Measurements from ENCODE around the gene PTCH2.
"Not testable (repeated sequence)": the region's sequence is repeated elsewhere in the genome, so short reads cannot be mapped to it uniquely, and the experiment has no call there.

Gene PTCH2

GRCh38 chr1:44803312-44804095 is 39.5 kb downstream of the PTCH2 start:
- no peak for DNase-seq (ENCODE audit: low read depth in 2 of 2)

- no peak for DNase-seq (ENCODE audit: low read depth in 2 of 2)
Observed at GRCh38 chr1:44803062-44803311, 40.1 kb downstream of the PTCH2 start.

- DNase-seq (ENCODE audit: low read depth in 2 of 2) = no peak
Observed at GRCh38 chr1:44802306-44803061, 40.6 kb downstream of the PTCH2 start.

DNA sequence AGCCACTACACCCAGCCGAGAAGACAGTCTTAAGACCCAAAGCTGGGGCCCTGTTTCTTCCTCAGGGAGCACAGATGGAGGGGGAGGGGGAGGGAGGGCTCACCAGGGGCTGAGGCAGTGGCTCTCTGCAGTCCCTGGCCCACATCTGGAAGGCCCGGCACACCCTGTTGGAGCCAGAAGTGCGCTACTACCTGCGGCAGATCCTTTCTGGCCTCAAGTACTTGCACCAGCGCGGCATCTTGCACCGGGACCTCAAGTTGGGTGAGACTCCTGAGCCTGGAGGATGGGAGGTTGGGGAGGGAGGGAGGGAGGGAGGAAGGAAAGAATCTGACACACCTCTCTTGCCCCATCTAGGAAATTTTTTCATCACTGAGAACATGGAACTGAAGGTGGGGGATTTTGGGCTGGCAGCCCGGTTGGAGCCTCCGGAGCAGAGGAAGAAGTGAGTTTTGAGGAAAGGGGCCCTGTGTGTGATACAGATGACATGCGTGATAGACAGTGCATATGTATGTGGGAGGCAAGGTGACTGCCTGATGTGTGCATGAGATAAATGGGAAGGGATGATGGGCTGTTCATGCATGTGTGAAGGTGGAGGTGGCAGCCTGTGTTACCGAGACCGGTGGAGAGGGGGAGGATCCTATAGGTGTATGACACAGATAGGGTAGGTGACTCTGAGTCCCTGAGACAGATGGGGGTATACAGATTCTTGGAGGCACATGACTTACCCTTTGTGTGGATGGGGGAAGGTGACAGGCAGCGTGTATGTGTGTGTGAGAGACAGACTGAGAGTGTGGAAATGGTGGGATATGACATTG is 41.4 kb downstream of the PTCH2 start:
- DNase-seq (ENCODE audit: low read depth in 2 of 2) = no peak

- DNase-seq (ENCODE audit: low read depth in 2 of 2) = peak; percentile 93 to 94
Observed at GRCh38 chr1:44799770-44800584, 43.1 kb downstream of the PTCH2 start, which contains the start of gene PLK3. Gene PLK3, plus strand, starts transcription at chr1:44800377. Its CDS starts 87 bp downstream, at chr1:44800464.

- DNase-seq (ENCODE audit: low read depth in 2 of 2) = no peak
Observed at GRCh38 chr1:44798481-44799365, 44.3 kb downstream of the PTCH2 start.

DNA sequence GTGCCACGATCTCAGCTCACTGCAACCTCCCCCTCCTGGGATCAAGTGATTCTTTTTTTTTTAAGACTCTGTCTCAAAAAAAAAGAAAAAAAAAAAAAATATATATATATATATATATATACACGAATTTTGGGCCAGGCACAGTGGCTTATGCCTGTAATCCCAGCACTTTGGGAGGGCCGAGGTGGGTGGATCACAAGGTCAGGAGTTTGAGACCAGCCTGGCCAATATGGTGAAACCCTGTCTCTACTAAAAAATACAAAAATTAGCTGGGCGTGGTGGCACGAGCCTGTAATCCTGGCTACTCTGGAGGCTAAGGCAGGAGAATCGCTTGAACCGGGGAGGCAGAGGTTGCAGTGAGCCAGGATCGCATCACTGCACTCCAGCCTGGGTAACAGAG is 45.2 kb downstream of the PTCH2 start:
- DNase-seq (ENCODE audit: low read depth in 2 of 2) = not testable (repeated sequence)

DNA sequence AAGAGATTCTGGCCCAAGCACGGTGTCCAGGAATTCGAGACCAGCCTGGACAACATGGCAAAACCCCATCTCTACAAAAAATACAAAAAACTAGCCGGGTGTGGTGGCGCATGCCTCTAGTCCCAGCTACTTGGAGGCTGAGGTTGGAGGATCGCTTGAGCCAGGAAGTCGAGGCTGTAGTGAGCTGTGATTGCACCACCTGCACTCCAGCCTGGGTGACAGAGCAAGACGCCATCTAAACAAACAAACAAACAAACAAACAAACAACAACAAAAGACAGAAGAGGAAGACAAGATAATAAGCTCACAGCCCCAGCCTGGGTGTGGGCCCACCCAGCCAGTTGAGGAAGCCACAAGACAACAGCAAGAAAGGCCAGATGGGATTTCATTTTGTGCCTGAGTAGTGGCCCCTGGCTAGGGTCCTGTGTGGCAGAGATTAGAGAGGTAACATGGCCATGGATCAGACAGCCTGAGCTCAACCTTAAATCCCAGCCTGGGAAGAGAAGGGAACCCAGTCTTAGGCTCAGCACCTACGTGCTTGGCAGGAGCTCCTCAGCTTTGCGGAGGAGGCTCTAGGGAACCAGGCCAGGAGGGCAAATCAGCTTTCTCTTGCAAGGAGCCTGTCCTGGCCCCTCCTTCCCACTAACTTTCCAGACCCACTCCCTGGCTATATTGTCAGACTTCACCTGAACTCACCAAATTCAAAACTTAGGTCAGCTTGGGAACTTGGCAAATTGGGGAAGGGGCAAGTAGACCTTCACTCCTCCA is 50.1 kb downstream of the PTCH2 start:
- no peak for DNase-seq (ENCODE audit: low read depth in 2 of 2)

DNA sequence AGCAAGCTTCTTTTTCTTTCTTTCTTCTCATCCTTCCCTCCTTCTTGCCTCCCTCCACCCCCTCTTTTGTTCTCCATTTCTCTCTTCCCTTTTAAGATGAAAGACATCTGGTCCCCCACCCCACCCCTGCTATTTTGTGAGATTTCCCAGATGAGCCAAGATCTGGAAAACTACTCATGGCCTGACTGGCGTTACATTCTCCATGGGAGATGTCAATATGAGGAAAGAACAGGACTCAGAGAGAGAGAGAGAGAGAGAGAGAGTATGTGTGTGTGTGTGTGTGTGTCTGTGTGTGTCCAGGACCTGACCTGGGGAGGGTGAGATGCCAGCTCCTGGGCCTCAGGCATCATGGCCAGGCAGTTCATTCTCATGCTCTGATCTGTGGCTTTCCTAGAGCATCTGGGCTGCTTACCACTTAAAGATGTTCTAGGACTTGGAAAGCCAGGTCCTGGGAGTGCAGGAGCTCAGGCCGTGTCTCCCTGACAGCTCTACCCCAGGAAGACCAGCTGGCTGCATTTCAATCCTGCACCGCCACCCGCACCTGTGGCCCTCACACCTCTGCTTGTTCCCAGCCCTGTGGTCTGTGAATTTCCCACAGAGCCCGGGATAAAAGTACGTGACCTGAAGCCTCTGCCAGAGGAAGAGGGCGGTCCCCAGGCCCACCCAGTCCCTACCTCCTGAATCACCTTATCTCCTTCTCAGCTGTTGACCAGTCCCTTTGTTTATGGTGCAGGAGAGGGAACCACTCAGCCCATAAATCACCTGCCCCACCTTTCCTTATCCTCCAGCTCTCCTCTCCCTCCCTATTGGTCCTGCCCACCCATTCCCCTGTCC is 51.9 kb downstream of the PTCH2 start:
- no peak for DNase-seq (ENCODE audit: low read depth in 2 of 2)

DNA sequence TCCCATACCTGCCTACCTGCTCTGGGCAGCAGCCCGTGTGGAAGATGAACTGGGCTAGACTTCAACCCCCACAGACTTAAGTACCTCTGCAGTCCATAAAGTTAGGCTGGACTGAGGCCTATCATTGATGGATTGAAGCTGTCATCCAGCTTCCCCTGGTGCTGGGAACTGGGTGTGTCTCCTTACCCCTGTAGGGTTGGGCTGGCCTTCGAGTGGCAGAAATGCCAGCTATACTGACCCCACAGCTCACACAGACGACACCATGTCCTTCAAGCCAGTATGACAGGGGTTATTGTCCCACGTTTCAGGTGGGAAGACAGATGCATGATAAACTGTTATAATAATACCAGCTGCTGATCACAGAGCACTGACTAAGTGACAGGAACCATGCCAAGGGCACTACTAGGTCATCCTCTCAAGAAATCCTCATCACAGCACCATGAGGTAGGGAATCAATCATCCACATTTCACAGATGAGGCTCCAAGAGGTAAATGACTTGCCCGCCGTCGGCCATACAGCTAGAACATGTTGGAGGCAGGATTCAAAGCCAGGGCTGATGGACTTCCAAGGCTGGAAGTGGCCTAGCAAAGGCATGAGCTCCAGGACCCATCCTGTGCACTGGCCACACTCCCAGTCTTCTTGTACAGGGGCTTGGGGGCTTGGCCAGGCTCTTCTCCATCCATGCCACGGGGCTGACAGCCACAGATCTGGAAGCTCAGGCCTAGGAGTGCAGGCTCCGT is 54.8 kb downstream of the PTCH2 start, which contains the start of gene BEST4:
Gene BEST4 (minus strand): TSS at position 51 of the 741 bp plus-strand sequence. CDS start 465 bp downstream, outside the sequence.
- no peak for DNase-seq (ENCODE audit: low read depth in 2 of 2)

- DNase-seq (ENCODE audit: low read depth in 2 of 2) = no peak
Observed at GRCh38 chr1:44787506-44787905, 55.5 kb downstream of the PTCH2 start.

DNA sequence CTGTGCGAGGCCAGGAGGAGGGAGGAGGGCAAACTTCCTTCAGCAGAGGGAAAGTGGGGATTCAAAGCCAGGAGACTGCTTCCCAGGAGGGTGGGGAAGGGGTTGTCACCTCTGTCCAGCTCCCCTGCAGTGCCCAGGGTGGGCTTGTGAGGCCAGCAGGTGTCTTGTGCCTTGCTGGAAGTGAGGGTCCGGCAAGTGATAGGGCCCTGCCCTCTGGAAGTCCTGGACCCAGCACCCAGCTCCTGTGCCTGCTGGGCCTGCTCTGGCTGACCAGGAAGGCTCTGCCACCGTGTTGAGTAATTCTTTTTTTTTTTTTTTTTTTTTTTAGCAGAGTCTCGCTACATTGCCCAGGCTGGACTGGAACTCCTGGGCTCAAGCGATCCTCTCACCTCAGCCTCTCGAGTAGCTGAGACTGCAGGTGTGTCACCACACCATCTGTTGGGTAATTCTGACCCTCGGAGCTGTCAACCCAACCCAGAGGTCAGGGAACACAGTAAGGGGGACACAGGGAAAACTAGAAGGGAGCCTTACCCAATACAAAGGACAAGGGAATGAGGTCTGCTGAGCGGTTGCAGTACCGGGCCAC is 56.1 kb downstream of the PTCH2 start:
- no peak for DNase-seq (ENCODE audit: low read depth in 2 of 2)

GRCh38 chr1:44786138-44786840 is 56.8 kb downstream of the PTCH2 start:
- DNase-seq (ENCODE audit: low read depth in 2 of 2) = no peak

- DNase-seq (ENCODE audit: low read depth in 2 of 2) = no peak
Observed at GRCh38 chr1:44785501-44786137, 57.4 kb downstream of the PTCH2 start.

DNA sequence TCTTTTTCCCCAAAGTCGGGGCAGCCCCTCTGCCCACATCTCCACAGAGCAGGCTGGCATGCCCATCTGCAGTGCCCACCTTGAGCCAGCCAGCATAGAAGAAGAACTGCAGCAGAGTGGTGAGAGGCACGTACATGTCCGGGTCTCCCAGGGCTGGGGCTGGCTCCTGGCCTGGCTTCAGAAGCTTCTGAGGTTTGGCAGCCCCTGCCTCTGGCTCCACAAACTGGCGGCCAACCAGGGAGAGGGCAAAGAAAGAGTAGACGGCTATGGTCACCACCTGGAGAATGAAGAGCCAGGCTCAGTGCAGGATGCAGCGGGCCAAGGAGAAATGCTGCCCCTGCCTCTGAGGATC is 58.0 kb downstream of the PTCH2 start:
- DNase-seq (ENCODE audit: low read depth in 2 of 2) = no peak
